ENCODE data around the gene ZG16. TPM values are rescaled to one million over a fixed set of nuclear protein-coding genes. Genes with fewer than 3 reads are reported as not detected.

ZG16 gene
- total RNA-seq, 1 experiment from 2014 or later: 0.07 TPM

GRCh38 chr16:29744541-29745101 lies 33.4 kb upstream of the ZG16 start:
- Histone ChIP-seq H3K36me3 (ENCODE audit: control insufficient read depth in 1 of 2, insufficient read depth in 2 of 2, low read length in 2 of 2) (no peaks in the 10 kb centered on the region), H3K79me2 (ENCODE audit: insufficient read depth, low read length) (no peaks in the 10 kb centered on the region), H2AFZ (ENCODE audit: low read depth, low read length, poor library complexity, severe bottlenecking) (no peak overlapping the region), H3K4me1 (ENCODE audit: control insufficient read depth in 1 of 2, insufficient read depth in 2 of 2, low read length in 2 of 2) (no peaks in the 10 kb centered on the region), H3K9me2 (ENCODE audit: insufficient read depth) (no peaks in the 10 kb centered on the region), H4K20me1 (ENCODE audit: insufficient read depth) (no peaks in the 10 kb centered on the region), H3K9ac (ENCODE audit: low read length) (no peak overlapping the region), H3K9me3 (ENCODE audit: control insufficient read depth in 1 of 2, insufficient read depth in 1 of 2, low read depth in 1 of 2, low read length in 2 of 2) (no peaks in the 10 kb centered on the region), H3K27ac (ENCODE audit: low read depth, low read length) (no peak overlapping the region), H3K4me3 (replicated peaks in 1 of 2; ENCODE audit: low read depth in 1 of 2, low read length in 2 of 2) (no peak overlapping the region), H3K4me2 (ENCODE audit: low read length) (no peak overlapping the region), H3K27me3 (ENCODE audit: insufficient read depth, low read length) (no peaks in the 10 kb centered on the region)
- intact Hi-C loops (cut with micrococcal nuclease): no loop called here
- ChIA-PET POLR2A (no interaction called here), RAD21 (ENCODE audit: low non-redundant PET in 1 of 2, low total read pairs in 2 of 2, uncharacterized antibody in 2 of 2, unreplicated experiment in 2 of 2) (no interaction called here), CTCF (interaction anchor here (0.7 kb wide), 1 partner anchor 46 kb away, joined by 3 read pairs; no protein-coding TSS in a partner anchor)
- DNase-seq (ENCODE audit: low read depth, low spot score): no peak
- no peak for ATAC-seq
- TF ChIP-seq CBX3 (IDR thresholded peaks at IDR 0.05; ENCODE audit: low read depth): no peak
- no peak for TF ChIP-seq POLR2AphosphoS5 (IDR thresholded peaks at IDR 0.05; ENCODE audit: low read depth, low read length)
- TF ChIP-seq YY1 (IDR thresholded peaks at IDR 0.05; ENCODE audit: extremely low read depth, insufficient replicate concordance, low read depth, low read length): no peak
- TF ChIP-seq ZNF274 (IDR thresholded peaks at IDR 0.05; ENCODE audit: low read depth, low read length): no peak
- no peak for TF ChIP-seq EGR1 (IDR thresholded peaks at IDR 0.05; ENCODE audit: low read depth)
- no peak for TF ChIP-seq CTCF (IDR thresholded peaks at IDR 0.05 in 2 of 3, conservative IDR thresholded peaks at IDR 0.05 in 1 of 3; ENCODE audit: borderline replicate concordance in 1 of 3, insufficient read depth in 1 of 3, low read depth in 2 of 3, low read length in 2 of 3)
- TF ChIP-seq MAX (IDR thresholded peaks at IDR 0.05): no peak
- TF ChIP-seq ZBTB33 (IDR thresholded peaks at IDR 0.05; ENCODE audit: extremely low read depth, insufficient replicate concordance, low read length): no peak
- TF ChIP-seq FOSL1 (IDR thresholded peaks at IDR 0.05; ENCODE audit: low read depth): no peak
- no TSS peak for BruUV-seq (replicated peaks)
